ENCODE measurements around the gene ARIH2.

Gene ARIH2

GRCh38 chr3:49023775-49024174 is 105.1 kb downstream of the ARIH2 start:
- peaks cover 36% of the 10 kb centered on the region for H3K79me2 ChIP-seq (ENCODE audit: insufficient read depth, low read length)
- no peaks in the 10 kb centered on the region for H4K20me1 ChIP-seq (ENCODE audit: low read depth, low read length)
- no peak overlapping the region for H3K4me2 ChIP-seq (ENCODE audit: low read depth, low read length, poor library complexity, severe bottlenecking)
- TF ChIP-seq CTCF (IDR thresholded peaks at IDR 0.05; ENCODE audit: insufficient read depth, low read length, poor library complexity, severe bottlenecking) (no peak), EZH2phosphoT487 (conservative IDR thresholded peaks at IDR 0.05; ENCODE audit: low read length) (no peak)
- peaks cover 24% of the 10 kb centered on the region for H3F3A ChIP-seq (ENCODE audit: insufficient read depth)
- H2AFZ ChIP-seq (ENCODE audit: low read depth, low read length, severe bottlenecking) = no peak overlapping the region
- no peaks in the 10 kb centered on the region for H3K9me3 ChIP-seq (ENCODE audit: insufficient read depth, low read length)
- H3K36me3 ChIP-seq (ENCODE audit: low read length) = 0 out of 2 replicates have a peak, but pooled peaks cover 11% of the 10 kb centered on the region
- 0 out of 2 replicates have a peak overlapping the region, but pooled peaks have one; percentile 17 for H3K27ac ChIP-seq (ENCODE audit: low read depth, low read length)
- H3K9me2 ChIP-seq (replicated peaks; ENCODE audit: insufficient read depth, low read length) = no peaks in the 10 kb centered on the region
- no peak overlapping the region for H3K9ac ChIP-seq (ENCODE audit: low read length)
- H3K4me3 ChIP-seq (ENCODE audit: insufficient read depth, low read length, poor library complexity, severe bottlenecking) = no peak overlapping the region
- H3K27me3 ChIP-seq (ENCODE audit: low read length) = no peaks in the 10 kb centered on the region

GRCh38 chr3:49024449-49024848 is 105.8 kb downstream of the ARIH2 start:
- Histone ChIP-seq H3K4me3 (ENCODE audit: insufficient read depth, low read length, poor library complexity, severe bottlenecking) (no peak overlapping the region), H3K9ac (ENCODE audit: low read length) (no peak overlapping the region), H3K9me2 (replicated peaks; ENCODE audit: insufficient read depth, low read length) (no peaks in the 10 kb centered on the region), H4K20me1 (ENCODE audit: low read depth, low read length) (no peaks in the 10 kb centered on the region), H3K79me2 (ENCODE audit: insufficient read depth, low read length) (peaks cover 39% of the 10 kb centered on the region), H2AFZ (ENCODE audit: low read depth, low read length, severe bottlenecking) (no peak overlapping the region), H3K27ac (ENCODE audit: low read depth, low read length) (peak overlapping the region; percentile 61; the same call in 1 of the 2 replicates), H3K36me3 (ENCODE audit: low read length) (0 out of 2 replicates have a peak, but pooled peaks cover 11% of the 10 kb centered on the region), H3K9me3 (ENCODE audit: insufficient read depth, low read length) (no peaks in the 10 kb centered on the region), H3F3A (ENCODE audit: insufficient read depth) (peaks cover 18% of the 10 kb centered on the region), H3K4me2 (ENCODE audit: low read depth, low read length, poor library complexity, severe bottlenecking) (no peak overlapping the region), H3K27me3 (ENCODE audit: low read length) (no peaks in the 10 kb centered on the region)
- TF ChIP-seq CTCF (IDR thresholded peaks at IDR 0.05; ENCODE audit: insufficient read depth, low read length, poor library complexity, severe bottlenecking) (no peak), EZH2phosphoT487 (conservative IDR thresholded peaks at IDR 0.05; ENCODE audit: low read length) (no peak)

- H3K4me3 ChIP-seq (ENCODE audit: insufficient read depth, low read length, poor library complexity, severe bottlenecking) = no peak overlapping the region
- no peaks in the 10 kb centered on the region for H3K9me3 ChIP-seq (ENCODE audit: insufficient read depth, low read length)
- H3K27me3 ChIP-seq (ENCODE audit: low read length) = no peaks in the 10 kb centered on the region
- H3K9ac ChIP-seq (ENCODE audit: low read length) = no peak overlapping the region
- peak overlapping the region; percentile 21 for H3K4me2 ChIP-seq (ENCODE audit: low read depth, low read length, poor library complexity, severe bottlenecking)
- 0 out of 2 replicates have a peak, but pooled peaks cover 11% of the 10 kb centered on the region for H3K36me3 ChIP-seq (ENCODE audit: low read length)
- H2AFZ ChIP-seq (ENCODE audit: low read depth, low read length, severe bottlenecking) = no peak overlapping the region
- peaks cover 35% of the 10 kb centered on the region for H3K79me2 ChIP-seq (ENCODE audit: insufficient read depth, low read length)
- no peaks in the 10 kb centered on the region for H3K9me2 ChIP-seq (replicated peaks; ENCODE audit: insufficient read depth, low read length)
- TF ChIP-seq EZH2phosphoT487 (conservative IDR thresholded peaks at IDR 0.05; ENCODE audit: low read length) (no peak), CTCF (IDR thresholded peaks at IDR 0.05; ENCODE audit: insufficient read depth, low read length, poor library complexity, severe bottlenecking) (no peak)
- H3K27ac ChIP-seq (ENCODE audit: low read depth, low read length) = peak overlapping the region; percentile 61
- H3F3A ChIP-seq (ENCODE audit: insufficient read depth) = peaks cover 26% of the 10 kb centered on the region
- H4K20me1 ChIP-seq (ENCODE audit: low read depth, low read length) = no peaks in the 10 kb centered on the region
Observed at GRCh38 chr3:49025005-49025792, 106.6 kb downstream of the ARIH2 start.
